Skin epidermis (tissue), 12 donors: ENCODE data around the gene KRTAP24-1.

ENCODE experiments used
- H3K27ac ChIP-seq, 21 experiments: fragments of 200-600 bp; sonication (generic) in 11 of 21; one replicate each; pipeline ENCODE4 v1.5.0; 2020; ENCODE audit warnings: mild to moderate bottlenecking in 3 of 21, inconsistent platforms in 2 of 21, moderate library complexity in 2 of 21
- H3K4me3 ChIP-seq, 7 experiments: fragments of 200-600 bp; sonication (generic) in 2 of 7; one replicate each; pipeline ENCODE4 v1.5.0; 2020; ENCODE audit warnings: inconsistent platforms in 2 of 7, mild to moderate bottlenecking in 2 of 7, moderate library complexity in 1 of 7

KRTAP24-1 gene, protein sequence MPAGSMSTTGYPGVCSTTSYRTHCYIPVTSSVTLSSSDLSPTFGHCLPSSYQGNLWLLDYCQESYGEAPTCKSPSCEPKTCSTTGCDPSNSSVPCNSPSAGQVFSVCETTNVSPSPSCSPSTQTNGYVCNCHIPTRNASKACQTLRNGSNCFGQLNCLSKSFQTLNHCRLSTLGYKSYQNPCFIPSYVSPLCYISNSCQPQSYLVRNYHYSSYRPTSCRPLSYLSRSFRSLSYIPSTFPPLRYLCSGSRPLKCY

DNA sequence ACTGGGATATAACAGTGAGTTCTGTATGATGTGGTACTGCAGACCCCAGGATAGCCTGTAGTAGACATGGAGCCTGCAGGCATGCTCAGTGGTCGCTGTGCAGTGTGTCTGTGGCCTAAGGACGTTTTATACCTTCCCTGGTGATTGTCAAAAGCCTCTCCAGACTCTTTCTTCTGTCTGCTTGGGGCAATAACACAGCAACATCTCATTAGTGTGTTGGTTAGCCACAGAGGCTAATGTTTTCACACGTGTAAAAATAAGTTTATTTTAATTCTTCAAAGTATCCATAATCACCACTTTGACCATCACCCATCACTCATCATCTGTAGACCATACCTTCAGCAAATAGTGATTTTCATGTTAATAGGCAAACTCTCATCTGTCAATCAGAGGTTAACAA lies at the start of gene KRTAP24-1:
TSS of gene KRTAP24-1 (minus strand) at position 101 of the 400 bp plus-strand sequence. CDS start at position 83, 18 bp downstream.
- H3K4me3 ChIP-seq = no peak within 1 kb of the TSS
- H3K27ac ChIP-seq = no peak within 1 kb of the TSS

DNA sequence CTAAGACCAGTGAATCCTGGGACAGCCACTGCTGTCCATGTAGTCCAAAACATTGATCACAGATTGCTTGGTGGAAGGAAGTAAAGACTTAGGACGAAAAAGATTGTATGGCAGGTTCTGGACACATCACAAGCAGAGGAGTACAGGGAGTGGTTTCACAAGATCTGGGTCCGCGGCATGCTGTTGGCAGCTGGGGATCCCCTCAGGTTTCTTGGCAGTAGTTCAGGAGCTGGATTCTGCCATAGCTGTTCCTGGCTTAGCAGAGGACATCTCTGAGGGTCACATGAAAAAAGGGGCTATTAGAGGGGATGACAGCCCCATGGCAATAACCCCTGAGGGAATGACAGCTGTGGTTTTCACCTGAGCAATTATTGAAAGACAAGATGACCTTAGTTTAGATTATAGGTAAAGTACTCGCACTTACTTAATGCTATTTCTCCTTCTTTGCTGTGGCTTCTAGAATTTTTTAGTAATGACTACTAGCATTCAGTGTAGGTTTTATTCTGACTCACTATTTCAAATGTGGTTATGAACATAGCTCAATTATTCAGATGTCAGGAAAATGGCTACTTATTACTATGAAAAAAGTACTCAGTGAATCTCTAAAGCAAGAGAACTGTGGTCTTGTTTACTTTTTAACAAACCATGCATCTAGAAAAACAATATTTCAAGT lies 46.6 kb upstream of the KRTAP24-1 start:
- Histone ChIP-seq H3K27ac (no peak overlapping the region), H3K4me3 (no peak overlapping the region)

GRCh38 chr21:30326390-30326789 lies 43.6 kb upstream of the KRTAP24-1 start:
- H3K4me3 ChIP-seq = no peak overlapping the region
- H3K27ac ChIP-seq = no peak overlapping the region

DNA sequence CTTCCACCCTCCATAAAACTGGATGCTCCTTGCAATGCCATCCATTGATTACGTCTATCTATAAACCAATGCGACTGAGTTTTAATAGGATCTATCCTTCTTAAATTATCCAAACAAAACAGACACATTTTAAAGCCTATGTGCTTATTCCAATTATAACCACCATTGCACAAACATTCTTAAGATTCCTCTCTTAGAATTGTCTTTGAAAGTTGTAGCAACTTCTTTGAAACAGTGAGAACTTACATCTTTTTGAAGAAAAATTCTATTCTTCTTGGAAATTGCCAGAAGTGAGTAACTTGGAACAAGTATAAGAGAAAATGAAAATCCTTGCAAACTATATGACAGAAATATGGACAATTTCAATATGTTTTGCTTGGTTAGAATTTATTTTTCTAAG lies 37.5 kb upstream of the KRTAP24-1 start, which contains the start of gene KRTAP26-1:
TSS of gene KRTAP26-1 (minus strand) at position 101 of the 400 bp plus-strand sequence. CDS start 280 bp downstream, outside the sequence.
- Histone ChIP-seq H3K4me3 (no peak within 1 kb of the TSS), H3K27ac (no peak within 1 kb of the TSS)

DNA sequence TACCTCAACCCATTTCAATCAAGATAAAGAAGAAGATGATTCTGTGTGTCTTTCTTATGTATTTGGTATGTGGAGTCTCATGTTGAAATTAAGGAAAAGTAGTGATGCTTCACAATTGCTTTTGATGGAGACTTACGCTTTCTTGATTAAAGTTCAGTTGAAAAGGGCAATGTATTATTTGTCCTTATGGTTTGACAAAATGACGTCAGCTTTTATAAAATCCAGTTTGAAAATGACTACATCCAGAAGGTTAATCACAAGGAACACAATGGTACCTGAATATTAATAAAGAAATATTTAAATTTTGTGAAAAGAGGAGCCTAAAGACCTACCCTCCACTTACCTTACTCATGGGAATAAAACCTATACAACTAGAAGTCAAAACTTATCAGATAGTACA lies 33.0 kb upstream of the KRTAP24-1 start:
- Histone ChIP-seq H3K4me3 (no peak overlapping the region), H3K27ac (no peak overlapping the region)

DNA sequence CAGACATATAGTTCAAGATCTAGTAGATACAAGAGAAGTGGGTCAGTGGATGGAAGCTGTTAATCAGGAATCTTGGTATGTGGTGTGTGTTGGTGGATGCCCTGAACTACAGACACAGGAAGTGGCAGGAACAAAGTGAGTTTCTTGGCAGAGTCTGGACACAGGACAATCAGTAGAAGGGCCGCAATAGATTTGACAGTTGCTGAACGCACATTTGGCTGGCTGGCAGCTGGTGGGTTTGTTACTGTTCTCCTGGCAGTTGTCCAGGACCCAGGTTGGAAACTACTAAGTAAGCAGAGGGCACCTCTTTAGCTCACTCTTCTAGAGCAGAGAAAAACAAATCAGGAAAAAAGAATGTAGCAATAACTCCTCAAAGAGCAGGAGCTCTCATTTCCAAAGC lies 24.1 kb upstream of the KRTAP24-1 start:
- H3K27ac ChIP-seq = no peak overlapping the region
- H3K4me3 ChIP-seq = no peak overlapping the region

GRCh38 chr21:30305136-30305535 lies 22.4 kb upstream of the KRTAP24-1 start:
- Histone ChIP-seq H3K4me3 (no peak overlapping the region), H3K27ac (no peak overlapping the region)

DNA sequence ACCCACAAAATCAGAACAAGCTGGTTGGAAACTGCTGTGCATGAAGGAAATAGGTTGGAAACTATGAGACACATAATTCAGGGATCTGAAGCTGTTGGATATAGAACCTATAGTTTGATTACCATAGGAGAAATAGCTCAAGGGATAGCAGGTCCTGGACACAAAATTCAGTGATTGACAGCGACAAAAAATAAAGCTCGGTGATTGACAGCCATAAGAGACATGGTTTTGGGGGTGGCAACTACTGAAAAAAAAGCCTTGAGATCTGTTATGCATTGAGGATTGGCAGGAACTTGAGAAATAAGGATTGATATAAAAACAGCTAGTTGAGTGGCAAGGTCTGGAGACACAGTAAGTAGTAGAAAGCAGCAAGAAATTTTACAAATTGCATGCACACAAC lies 6.5 kb upstream of the KRTAP24-1 start, which contains the start of gene KRTAP25-1:
TSS of gene KRTAP25-1 (minus strand) at position 300 of the 400 bp plus-strand sequence. CDS start at position 276, 24 bp downstream.
- H3K27ac ChIP-seq = no peak within 1 kb of the TSS
- H3K4me3 ChIP-seq = no peak within 1 kb of the TSS

DNA sequence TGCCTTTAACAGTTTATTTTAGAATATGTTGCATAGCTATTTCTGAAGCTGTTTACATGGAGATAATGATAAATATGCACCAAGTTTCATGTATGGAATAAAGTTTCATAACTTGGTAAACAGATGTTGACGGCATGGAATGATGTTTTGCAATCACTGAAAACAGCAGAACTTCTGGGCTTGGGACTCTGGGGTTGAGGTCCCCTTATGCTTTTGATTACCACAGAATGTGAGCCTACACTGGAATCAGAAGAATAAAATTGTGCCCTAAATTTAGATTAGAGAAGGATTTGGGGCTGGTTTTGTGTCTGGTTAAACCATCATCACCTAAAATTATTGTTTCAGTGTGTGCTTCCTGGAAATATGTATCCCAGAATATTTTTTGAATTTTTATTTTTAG lies 11.1 kb downstream of the KRTAP24-1 start:
- H3K27ac ChIP-seq = peak overlapping the region in 1 of 21 experiments; percentile 38
- no peak overlapping the region for H3K4me3 ChIP-seq

- Histone ChIP-seq H3K4me3 (no peak overlapping the region), H3K27ac (peak overlapping the region in 2 of 21 experiments; percentile 9 to 38)
These were observed 11.6 kb downstream of the KRTAP24-1 start for GRCh38 chr21:30271156-30271555.

DNA sequence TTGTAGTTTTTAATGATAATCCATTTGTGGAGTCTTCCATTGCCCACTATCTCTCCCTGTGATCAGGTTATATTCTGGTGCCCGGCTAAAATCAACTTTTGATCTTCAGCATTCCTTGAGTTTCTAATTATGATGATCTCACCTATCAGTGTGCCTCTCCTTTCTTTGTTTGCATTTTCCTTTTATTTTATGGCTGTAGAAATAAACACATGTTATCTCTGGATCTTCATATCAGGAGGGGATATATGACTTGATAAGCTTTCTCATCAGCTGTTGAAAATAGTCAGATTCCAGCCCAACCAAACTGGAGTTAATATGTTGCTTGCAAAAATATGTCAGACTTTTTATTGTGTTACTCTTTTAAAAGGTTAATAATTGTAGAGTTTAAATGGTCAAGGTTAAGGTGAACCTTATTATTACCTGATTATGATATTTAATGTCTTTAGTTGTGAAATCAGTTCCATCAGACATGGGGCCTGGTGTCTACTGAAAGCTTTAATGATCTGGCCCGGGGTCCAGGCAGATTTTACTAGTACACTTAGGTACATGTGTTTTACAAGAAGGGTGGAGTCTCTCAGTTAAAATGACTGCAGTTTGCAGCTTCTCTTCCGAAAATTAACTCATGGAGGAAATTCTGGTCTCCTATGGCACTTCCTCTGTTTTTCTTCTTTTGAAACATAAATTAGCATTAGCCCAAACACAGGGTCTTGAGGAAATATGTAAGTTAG lies 12.8 kb downstream of the KRTAP24-1 start:
- no peak overlapping the region for H3K4me3 ChIP-seq
- H3K27ac ChIP-seq = no peak overlapping the region

GRCh38 chr21:30268608-30269197 lies 14.0 kb downstream of the KRTAP24-1 start:
- Histone ChIP-seq H3K27ac (no peak overlapping the region), H3K4me3 (no peak overlapping the region)

DNA sequence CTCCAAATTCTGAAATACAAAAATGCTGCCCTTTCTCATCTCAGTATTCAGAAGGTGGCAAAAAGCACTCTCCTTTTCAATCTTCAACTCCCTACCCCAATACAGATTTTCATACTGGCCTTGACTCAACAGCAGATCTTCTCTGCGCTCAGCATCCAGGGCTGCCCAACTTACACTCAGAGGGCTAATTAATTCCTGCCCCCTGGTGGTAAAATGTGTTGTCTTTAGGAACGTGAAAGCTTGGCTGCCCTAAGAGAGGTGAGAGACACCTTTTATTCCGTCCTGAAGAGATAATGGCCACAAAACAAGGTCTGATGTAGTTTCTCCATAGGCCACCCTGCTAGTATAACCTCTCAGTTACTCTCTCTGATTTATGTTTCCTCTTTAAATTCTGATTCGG lies 25.0 kb downstream of the KRTAP24-1 start:
- no peak overlapping the region for H3K4me3 ChIP-seq
- no peak overlapping the region for H3K27ac ChIP-seq

DNA sequence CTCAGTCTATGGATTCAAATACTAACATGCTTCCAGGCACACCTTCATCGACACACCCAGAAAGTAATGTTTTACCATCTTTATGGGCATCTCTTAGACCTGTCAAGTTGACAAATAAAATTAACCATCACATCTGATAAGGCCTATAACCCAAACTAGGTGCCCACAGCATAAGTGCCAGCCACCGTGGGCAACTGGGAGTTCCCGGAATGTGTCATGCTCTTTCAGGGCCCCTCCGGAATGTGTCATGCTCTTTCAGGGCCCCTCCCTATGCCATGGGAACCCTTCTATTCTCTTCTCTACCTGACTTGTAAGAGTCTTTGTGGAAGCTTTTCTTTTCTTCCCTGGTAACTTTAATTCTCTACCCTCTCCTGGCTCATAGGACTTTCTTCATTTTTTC lies 26.6 kb downstream of the KRTAP24-1 start:
- Histone ChIP-seq H3K4me3 (no peak overlapping the region), H3K27ac (no peak overlapping the region)

DNA sequence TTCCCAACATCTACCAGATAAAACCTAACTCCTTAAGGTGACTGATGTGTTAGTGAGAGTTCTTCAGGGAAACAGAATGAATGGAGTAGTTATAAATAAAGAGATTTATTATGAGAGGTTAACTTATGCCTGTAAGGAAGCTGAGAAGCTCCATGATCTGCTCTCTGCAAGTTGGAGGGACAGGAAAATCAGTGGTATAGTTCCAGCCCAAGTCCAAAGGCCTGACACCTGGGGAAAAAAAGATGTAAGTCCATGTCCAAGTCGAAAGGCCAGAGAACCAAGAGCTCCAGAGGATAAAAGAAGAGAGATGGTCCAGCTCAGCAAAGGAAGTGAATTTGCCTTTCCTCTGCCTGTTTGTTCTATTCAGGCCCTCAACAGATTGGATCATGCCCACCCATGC lies 27.1 kb downstream of the KRTAP24-1 start:
- no peak overlapping the region for H3K4me3 ChIP-seq
- no peak overlapping the region for H3K27ac ChIP-seq

GRCh38 chr21:30251781-30252180 lies 31.0 kb downstream of the KRTAP24-1 start:
- Histone ChIP-seq H3K27ac (no peak overlapping the region), H3K4me3 (no peak overlapping the region)

DNA sequence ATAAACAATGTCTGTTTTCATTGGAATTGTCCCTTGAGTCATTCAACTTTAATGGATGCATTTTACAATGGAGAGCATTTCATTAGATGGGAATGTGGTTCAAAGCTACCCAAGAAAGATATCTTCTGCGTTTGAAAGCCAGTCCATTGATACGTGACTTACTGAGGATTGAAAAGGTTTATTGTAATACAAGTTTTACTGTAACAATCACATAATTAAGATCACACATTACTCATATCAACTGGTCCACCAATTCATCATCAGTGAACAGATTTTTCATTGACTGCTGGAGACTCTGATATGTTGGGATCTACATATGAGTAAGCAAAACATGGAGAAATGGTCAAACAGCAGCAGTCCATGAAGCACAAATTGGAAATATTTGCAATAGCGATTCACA lies 32.8 kb downstream of the KRTAP24-1 start:
- Histone ChIP-seq H3K27ac (no peak overlapping the region), H3K4me3 (no peak overlapping the region)

DNA sequence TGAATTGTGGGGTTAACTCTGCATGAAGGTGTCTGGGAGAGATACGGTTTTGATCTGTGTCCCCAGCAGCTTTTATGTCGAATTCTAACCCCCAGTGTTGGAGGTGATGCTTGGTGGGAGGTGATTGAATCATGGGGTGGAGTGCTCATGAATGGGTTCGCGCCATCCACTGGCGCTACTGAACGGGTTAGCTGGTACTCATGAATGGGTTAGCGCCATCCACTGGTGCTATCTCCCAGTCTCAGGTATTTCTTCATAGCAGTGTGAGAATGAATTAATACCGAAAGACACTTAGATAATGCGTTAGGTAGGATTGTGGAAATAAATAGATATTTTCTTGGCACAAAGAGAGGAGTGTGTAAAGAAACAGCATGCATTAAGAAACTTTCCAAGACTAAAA lies 33.9 kb downstream of the KRTAP24-1 start:
- no peak overlapping the region for H3K27ac ChIP-seq
- H3K4me3 ChIP-seq = no peak overlapping the region

DNA sequence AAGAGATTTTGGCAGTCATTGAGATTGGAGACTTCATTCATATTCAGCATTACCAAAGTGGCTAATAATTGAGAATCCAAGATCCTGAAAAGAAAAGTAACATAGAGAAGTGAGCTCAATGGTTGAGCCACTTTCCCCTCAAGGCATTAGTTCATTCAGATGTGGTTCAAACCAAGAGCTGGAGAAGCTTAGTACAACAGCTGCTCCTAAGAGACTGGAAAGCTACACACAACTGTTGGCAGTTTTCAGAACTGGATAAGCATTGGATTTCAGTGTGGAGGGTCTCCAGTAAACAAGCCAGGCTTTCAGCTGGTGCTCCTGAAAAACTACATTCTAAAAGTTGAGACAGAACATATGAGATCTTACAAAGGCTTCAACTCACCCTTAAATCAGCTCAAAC lies 37.7 kb downstream of the KRTAP24-1 start:
- Histone ChIP-seq H3K27ac (no peak overlapping the region), H3K4me3 (no peak overlapping the region)

DNA sequence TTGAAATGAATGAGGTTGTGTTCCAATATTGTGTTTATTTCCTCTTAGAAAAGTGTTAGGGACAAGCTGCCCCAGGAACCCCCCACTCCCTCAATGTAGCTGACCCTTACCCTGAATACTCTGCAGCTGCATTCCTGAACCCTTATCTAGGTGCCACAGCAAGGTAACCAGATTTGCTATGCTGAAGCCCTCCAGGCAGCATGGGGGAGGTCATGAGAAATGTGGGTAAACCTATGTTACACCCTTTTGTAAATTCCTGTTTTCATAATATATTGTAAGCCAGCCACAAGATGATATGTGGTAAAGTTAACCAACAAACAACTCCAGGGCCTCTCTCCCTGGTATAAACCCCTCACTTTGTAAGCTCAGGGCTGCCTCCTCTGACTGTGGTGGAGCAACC lies 39.1 kb downstream of the KRTAP24-1 start:
- Histone ChIP-seq H3K4me3 (no peak overlapping the region), H3K27ac (no peak overlapping the region)
